BE2C (cell line): ENCODE data around the gene FIP1L1.

Experiments used
- DNase-seq: peaks from one replicate; pipeline ENCODE4 v3.0.0-alpha.2; 2020
- H3K27me3 ChIP-seq: fragments of 250-450 bp; sonication (Bioruptor Pico); 2 replicates; pipeline ENCODE4 v1.5.1; 2020; ENCODE audit warnings: mild to moderate bottlenecking
- H3K36me3 ChIP-seq: fragments of 250-450 bp; sonication (Bioruptor Pico); 2 replicates; pipeline ENCODE4 v1.5.1; 2020; ENCODE audit warnings: mild to moderate bottlenecking
- H3K4me1 ChIP-seq: fragments of 250-450 bp; sonication (Bioruptor Pico); 2 replicates; pipeline ENCODE4 v1.5.1; 2020
- H3K4me3 ChIP-seq: 2 replicates; pipeline ENCODE4 v1.5.1; 2011; ENCODE audit warnings: low read depth, low read length
- H3K9me3 ChIP-seq: fragments of 250-450 bp; sonication (Bioruptor Pico); 2 replicates; pipeline ENCODE4 v1.5.1; 2020
- CTCF ChIP-seq: IDR thresholded peaks from 2 replicates; pipeline ENCODE4 v1.5.1; 2012; ENCODE audit warnings: mild to moderate bottlenecking, low read depth, low read length

FIP1L1 gene

GRCh38 chr4:53499791-53500190 lies 122.3 kb downstream of the FIP1L1 start:
- H3K36me3 ChIP-seq, result no peaks in the 10 kb centered on the region
- TF ChIP-seq CTCF, result no peak

DNA sequence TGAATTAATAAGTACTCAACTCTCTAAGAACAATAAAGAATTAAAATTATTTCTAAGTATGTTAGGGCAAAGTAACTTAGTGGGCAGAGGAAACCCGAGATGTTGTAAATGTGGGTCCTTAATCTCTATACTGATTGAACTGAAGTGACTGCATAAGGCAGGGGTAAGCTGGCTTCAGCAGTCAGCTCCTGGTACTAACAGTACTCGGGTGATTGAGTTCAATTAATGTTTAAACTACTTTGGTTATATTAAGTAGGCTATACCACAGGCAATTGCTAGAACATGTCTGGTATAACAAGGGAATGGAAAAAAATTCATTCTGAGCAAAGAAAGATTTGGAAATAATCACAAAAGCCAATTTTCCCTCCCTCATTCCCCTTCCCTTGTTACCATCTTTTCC lies 123.1 kb downstream of the FIP1L1 start:
- Histone ChIP-seq H3K9me3 (no peaks in the 10 kb centered on the region), H3K27me3 (no peaks in the 10 kb centered on the region), H3K4me1 (no peaks in the 10 kb centered on the region), H3K36me3 (no peaks in the 10 kb centered on the region), H3K4me3 (no peak overlapping the region)
- DNase-seq, result no peak
- no peak for TF ChIP-seq CTCF

More at GRCh38 chr4:53499791-53500190, 122.3 kb downstream of the FIP1L1 start:
- Histone ChIP-seq H3K9me3 (no peaks in the 10 kb centered on the region), H3K27me3 (no peaks in the 10 kb centered on the region), H3K4me3 (no peak overlapping the region), H3K4me1 (no peaks in the 10 kb centered on the region)
- no peak for DNase-seq

GRCh38 chr4:53501561-53501960 lies 124.1 kb downstream of the FIP1L1 start:
- Histone ChIP-seq H3K4me1 (no peaks in the 10 kb centered on the region), H3K36me3 (no peaks in the 10 kb centered on the region), H3K27me3 (no peaks in the 10 kb centered on the region), H3K4me3 (no peak overlapping the region), H3K9me3 (no peaks in the 10 kb centered on the region)
- no peak for DNase-seq
- TF ChIP-seq CTCF, result no peak

GRCh38 chr4:53502094-53502493 lies 124.7 kb downstream of the FIP1L1 start:
- no peak overlapping the region for H3K4me3 ChIP-seq
- DNase-seq, result no peak
- TF ChIP-seq CTCF, result no peak
- no peaks in the 10 kb centered on the region for H3K4me1 ChIP-seq
- no peaks in the 10 kb centered on the region for H3K9me3 ChIP-seq
- H3K36me3 ChIP-seq, result no peaks in the 10 kb centered on the region
- no peaks in the 10 kb centered on the region for H3K27me3 ChIP-seq

DNA sequence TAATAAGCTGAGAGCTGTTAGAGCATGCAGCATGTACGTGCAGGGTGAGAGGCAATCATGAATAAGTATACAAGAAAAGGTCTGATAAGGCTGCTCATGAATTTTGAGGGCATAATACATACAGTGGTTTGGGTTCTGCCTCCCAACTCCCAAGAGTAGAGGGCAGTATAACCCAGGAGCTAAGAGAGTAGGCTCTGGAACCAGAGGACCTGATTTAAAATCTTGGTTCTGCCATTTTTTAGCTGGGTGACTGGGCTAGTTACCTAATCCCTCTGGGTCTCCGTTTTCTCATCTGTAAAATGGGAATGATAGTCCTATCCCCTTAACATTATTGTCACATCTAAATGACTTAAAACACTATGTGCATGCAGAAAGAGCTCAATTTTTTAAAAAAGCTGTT lies 128.5 kb downstream of the FIP1L1 start:
- H3K27me3 ChIP-seq, result no peaks in the 10 kb centered on the region
- no peak overlapping the region for H3K4me3 ChIP-seq
- 0 out of 2 replicates have a peak, but pooled peaks have one; percentile 25 for TF ChIP-seq CTCF
- DNase-seq, result no peak
- H3K9me3 ChIP-seq, result no peaks in the 10 kb centered on the region
- no peaks in the 10 kb centered on the region for H3K4me1 ChIP-seq
- no peaks in the 10 kb centered on the region for H3K36me3 ChIP-seq

GRCh38 chr4:53507058-53507457 lies 129.6 kb downstream of the FIP1L1 start:
- Histone ChIP-seq H3K36me3 (no peaks in the 10 kb centered on the region), H3K4me3 (no peak overlapping the region), H3K4me1 (no peaks in the 10 kb centered on the region), H3K9me3 (no peaks in the 10 kb centered on the region), H3K27me3 (no peaks in the 10 kb centered on the region)
- TF ChIP-seq CTCF, result no peak
- no peak for DNase-seq
